ENCODE measurements around the gene MAP4K3.
"Not testable (repeated sequence)": the region's sequence is repeated elsewhere in the genome, so short reads cannot be mapped to it uniquely, and the experiment has no call there.

The MAP4K3 gene

GRCh38 chr2:39368376-39368775 is 68.7 kb downstream of the MAP4K3 start:
- DNase-seq: no peak

GRCh38 chr2:39362595-39362994 is 74.5 kb downstream of the MAP4K3 start:
- no peak for DNase-seq

GRCh38 chr2:39361511-39361910 is 75.6 kb downstream of the MAP4K3 start:
- no peak for DNase-seq

GRCh38 chr2:39360342-39360741 is 76.7 kb downstream of the MAP4K3 start:
- not testable (repeated sequence) for DNase-seq

- DNase-seq: no peak
Observed at GRCh38 chr2:39359453-39360038, 77.5 kb downstream of the MAP4K3 start.

GRCh38 chr2:39356922-39357639 is 80.0 kb downstream of the MAP4K3 start:
- no peak for DNase-seq

- DNase-seq: no peak
Observed at GRCh38 chr2:39350658-39351057, 86.4 kb downstream of the MAP4K3 start.

GRCh38 chr2:39338502-39338901 is 98.6 kb downstream of the MAP4K3 start:
- DNase-seq: no peak

GRCh38 chr2:39335930-39336329 is 101.2 kb downstream of the MAP4K3 start:
- no peak for DNase-seq

GRCh38 chr2:39334978-39335377 is 102.1 kb downstream of the MAP4K3 start:
- no peak for DNase-seq

GRCh38 chr2:39334529-39334928 is 102.6 kb downstream of the MAP4K3 start:
- no peak for DNase-seq

GRCh38 chr2:39326644-39327043 is 110.4 kb downstream of the MAP4K3 start:
- DNase-seq: no peak

- DNase-seq: no peak
Observed at GRCh38 chr2:39325966-39326365, 111.1 kb downstream of the MAP4K3 start.

- not testable (repeated sequence) for DNase-seq
Observed at GRCh38 chr2:39321056-39322035, 115.7 kb downstream of the MAP4K3 start.

- DNase-seq: no peak
Observed at GRCh38 chr2:39320162-39320561, 116.9 kb downstream of the MAP4K3 start.

GRCh38 chr2:39313575-39313974 is 123.5 kb downstream of the MAP4K3 start:
- DNase-seq: no peak

- no peak for DNase-seq
Observed at GRCh38 chr2:39311469-39311868, 125.6 kb downstream of the MAP4K3 start.

GRCh38 chr2:39308778-39309177 is 128.3 kb downstream of the MAP4K3 start:
- DNase-seq: no peak

- DNase-seq: no peak
Observed at GRCh38 chr2:39306626-39307025, 130.5 kb downstream of the MAP4K3 start.

GRCh38 chr2:39304729-39305128 is 132.4 kb downstream of the MAP4K3 start:
- no peak for DNase-seq

GRCh38 chr2:39304200-39304599 is 132.9 kb downstream of the MAP4K3 start:
- no peak for DNase-seq

GRCh38 chr2:39301352-39301751 is 135.7 kb downstream of the MAP4K3 start:
- no peak for DNase-seq
